GM18868 (cell line): ENCODE data around the gene GALR2.
"Not testable (repeated sequence)": the region's sequence is repeated elsewhere in the genome, so short reads cannot be mapped to it uniquely, and the experiment has no call there.

ENCODE experiments used
- ATAC-seq: cut with Tn5 transposase; IDR thresholded peaks from one replicate; pipeline ENCODE4 v1.9.1; 2021; ENCODE audit warnings: mild to moderate bottlenecking, moderate library complexity; ENCODE audit not compliant: unreplicated experiment

The GALR2 gene

GRCh38 chr17:76049836-76050537, 24.6 kb upstream of the GALR2 start:
- no peak for ATAC-seq

DNA sequence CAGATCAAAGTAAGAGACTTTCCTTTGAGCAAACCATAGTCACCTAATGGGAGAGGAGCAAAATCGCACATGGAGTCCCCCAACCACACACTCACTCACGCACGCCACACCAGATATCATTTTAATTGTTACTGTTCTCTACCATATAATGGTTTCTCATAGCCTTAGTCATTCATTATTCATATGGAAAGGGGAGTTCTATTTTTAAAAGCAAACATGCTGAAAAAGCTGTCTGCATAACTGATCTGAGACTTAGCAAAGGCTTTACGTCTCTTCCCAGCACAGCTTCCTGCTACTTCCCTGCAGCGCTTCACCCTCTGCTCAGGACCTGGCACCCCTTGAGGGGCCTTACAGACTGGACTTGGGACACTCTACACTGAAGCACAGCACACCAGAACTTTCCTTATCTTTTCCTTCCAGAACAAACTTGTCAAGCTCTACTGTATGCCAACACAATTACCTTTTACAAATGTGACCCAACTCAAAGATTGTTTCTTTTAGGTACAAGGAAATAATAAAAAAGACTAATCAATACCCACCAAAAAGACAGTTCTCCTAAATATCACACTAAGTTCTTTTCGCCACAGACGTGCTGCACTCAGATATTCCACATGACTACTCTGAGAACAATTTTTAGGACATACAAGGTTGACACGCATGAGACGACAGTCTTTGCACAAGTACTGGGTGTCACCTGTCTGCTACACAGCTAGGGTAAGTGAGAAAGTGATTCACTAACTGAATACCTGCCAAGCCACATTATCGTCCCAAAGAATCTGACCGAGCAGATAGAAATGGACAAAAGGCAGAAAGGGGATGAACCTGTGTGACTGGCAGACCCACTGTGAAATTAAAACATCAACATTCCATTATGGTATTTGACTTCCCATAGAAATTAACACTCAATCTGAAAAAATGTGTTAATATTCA, 23.8 kb upstream of the GALR2 start:
- no peak for ATAC-seq

GRCh38 chr17:76051561-76051960, 23.0 kb upstream of the GALR2 start:
- ATAC-seq: no peak

DNA sequence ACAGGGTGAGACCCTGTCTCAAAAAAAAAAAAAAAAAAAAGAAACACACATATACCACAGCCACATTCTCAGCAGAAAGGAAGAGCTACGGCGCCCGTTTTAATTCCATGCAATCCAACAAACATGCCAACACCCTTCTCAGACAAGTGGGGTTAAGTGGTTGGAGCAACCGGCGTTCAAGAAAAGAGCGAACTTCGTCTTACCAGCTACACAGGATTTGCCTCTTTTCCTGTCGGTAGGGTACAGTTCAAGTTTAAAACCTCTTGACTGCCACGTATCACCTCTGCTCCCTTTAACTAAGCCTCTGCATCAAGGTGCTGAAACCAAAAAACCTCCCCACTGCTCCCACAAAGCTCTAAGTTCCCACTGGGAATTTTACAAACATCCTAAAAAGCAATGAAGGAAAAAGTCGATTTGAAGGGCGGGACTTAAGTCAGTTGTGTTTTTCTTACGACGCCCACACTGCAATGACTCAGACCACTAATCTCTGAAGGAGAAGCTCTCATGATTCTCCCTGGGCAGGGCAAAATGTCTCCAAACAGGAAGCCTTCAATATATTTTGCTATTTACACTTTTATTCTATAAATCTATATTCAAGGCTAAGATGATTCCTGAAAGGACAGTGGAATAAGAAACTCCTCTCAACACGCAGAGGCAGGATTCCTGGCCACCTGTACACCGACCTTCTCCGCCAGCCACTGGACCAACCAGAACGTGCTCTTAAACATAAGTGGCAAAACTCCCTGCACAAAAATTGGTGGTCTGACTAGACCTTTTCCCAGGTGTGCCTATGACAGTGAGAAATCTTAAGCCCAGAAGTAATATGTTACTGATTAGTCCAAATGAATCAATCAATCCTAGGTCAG, 21.1 kb upstream of the GALR2 start:
- no peak for ATAC-seq

DNA sequence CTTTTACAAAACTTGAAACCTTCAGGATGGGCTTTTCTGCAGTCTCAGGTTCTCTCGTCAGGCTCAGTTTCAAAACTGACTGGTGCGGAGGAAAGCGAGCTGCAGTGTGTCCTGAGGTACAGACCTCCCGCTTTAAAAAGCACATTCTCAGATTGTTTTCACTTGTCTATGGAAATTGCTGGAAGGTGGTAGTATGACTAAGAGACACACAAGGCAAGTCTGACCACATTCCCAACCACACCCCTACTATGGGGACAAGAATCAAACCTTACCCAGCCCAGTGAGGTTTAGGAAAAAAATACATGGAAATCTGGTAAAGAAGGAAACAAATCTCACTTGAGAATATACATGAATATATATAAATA, 20.5 kb upstream of the GALR2 start:
- ATAC-seq: no peak

- no peak for ATAC-seq
Observed at GRCh38 chr17:76056882-76057281, 17.7 kb upstream of the GALR2 start.

DNA sequence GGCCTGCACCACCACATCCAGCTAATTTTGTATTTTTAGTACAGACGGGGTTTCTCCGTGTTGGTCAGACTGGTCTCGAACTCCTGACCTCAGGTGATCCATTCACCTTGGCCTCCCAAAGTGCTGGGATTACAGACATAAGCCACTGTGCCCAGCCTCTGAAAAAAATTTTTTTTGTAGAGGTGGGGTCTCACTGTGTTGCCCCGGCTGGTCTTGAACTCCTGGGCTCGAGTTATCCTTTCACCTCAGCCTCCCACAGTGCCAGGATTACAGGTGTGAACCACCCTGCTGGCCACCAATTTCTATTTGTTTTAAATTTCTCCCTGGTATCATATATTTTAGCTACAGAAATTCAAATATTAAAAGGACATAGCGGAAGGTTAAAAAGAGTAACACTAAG, 16.3 kb upstream of the GALR2 start:
- ATAC-seq: not testable (repeated sequence)

DNA sequence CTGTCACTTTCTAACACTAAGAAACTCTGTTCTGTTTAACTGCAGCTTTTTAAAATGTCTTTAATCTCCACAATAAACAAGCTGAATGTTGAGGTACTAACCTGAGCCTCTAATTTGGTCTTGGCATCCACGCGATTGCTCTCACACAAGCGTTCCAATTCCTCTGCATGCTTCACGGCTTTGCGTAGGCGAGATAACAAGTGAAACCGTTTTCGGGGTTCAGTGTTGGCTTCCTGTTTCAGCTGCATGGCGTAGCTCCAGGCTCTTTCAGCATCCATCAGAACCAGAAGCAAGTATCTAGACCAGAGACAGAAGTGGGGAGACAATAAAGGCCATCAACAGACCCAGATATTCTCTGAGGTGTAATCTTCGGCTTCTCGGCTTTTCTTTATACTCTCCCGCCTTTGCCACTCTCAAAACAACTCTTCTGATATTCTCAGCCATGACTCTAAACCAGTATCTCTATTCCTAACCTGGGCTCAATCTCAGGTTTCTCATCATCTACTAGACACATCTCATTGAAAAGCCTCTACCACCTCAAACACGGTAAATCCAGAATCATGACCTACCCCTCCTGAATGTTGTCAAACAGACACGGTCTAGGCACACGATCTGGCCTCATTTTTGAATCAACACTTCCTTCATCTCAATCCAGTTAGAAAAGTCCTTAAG, 10.6 kb upstream of the GALR2 start:
- ATAC-seq: no peak

DNA sequence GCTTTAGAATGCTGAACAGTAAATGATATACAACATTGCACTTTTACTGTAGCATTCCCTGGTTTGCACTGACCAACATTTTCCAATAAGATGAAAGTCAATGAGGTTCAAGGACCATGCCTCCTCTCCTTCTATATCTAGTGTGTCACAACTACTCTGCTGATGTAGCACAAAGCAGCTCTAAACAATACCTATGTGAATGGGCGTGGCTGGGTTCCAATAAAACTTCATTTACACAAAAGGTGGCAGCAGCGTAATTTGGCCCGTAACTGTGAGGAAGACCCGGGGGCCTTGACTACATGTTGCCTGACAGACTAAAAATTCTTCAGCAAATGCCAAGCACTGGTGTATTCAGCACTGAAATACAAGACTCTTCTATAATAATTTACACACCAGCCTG, 8.8 kb upstream of the GALR2 start:
- no peak for ATAC-seq

GRCh38 chr17:76071531-76072147, 2.9 kb upstream of the GALR2 start:
- ATAC-seq: no peak

- peak; percentile 91 for ATAC-seq
Observed at GRCh38 chr17:76072148-76072858, 2.3 kb upstream of the GALR2 start, which contains the start of gene SRP68. Gene SRP68, minus strand, starts transcription at chr17:76072517. Its CDS starts 26 bp downstream, at chr17:76072491.

GRCh38 chr17:76075364-76076145, 974 bp downstream of the GALR2 start:
- ATAC-seq: no peak

- ATAC-seq: no peak
Observed at GRCh38 chr17:76076146-76076764, 1.7 kb downstream of the GALR2 start.

DNA sequence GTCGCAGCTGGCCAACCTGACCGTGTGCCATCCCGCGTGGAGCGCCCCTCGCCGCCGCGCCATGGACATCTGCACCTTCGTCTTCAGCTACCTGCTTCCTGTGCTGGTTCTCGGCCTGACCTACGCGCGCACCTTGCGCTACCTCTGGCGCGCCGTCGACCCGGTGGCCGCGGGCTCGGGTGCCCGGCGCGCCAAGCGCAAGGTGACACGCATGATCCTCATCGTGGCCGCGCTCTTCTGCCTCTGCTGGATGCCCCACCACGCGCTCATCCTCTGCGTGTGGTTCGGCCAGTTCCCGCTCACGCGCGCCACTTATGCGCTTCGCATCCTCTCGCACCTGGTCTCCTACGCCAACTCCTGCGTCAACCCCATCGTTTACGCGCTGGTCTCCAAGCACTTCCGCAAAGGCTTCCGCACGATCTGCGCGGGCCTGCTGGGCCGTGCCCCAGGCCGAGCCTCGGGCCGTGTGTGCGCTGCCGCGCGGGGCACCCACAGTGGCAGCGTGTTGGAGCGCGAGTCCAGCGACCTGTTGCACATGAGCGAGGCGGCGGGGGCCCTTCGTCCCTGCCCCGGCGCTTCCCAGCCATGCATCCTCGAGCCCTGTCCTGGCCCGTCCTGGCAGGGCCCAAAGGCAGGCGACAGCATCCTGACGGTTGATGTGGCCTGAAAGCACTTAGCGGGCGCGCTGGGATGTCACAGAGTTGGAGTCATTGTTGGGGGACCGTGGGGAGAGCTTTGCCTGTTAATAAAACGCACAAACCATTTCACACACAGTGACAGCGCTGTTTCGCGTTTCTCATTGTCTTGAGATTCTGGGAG, 2.4 kb downstream of the GALR2 start:
- no peak for ATAC-seq

DNA sequence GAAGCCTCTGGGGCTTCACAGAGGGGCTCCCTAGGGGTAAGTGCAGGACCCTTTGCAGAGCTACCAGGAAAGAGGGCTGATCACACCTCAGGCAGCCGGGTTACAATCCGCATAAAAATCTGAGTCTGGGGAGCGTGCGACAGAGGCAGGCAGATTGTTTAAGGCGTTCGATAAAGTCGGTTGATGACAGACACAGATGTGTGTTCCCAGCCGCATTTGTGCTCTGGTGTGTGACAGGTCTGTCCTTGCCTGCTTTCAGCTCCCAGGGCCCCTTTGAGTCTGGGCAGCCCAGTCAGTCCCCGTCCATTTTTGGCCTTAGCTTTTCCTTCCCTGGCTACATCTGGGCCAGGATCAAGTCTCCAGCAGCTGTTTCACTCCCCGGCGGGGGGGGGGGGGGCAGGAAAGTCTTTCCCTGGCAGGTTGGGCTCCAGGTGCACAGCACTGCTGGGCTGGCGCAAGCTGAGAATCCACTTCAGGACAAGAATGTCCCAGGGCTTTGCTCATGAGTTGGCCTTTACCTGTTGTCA, 3.1 kb downstream of the GALR2 start:
- no peak for ATAC-seq

GRCh38 chr17:76078370-76078769, 3.8 kb downstream of the GALR2 start:
- not testable (repeated sequence) for ATAC-seq

DNA sequence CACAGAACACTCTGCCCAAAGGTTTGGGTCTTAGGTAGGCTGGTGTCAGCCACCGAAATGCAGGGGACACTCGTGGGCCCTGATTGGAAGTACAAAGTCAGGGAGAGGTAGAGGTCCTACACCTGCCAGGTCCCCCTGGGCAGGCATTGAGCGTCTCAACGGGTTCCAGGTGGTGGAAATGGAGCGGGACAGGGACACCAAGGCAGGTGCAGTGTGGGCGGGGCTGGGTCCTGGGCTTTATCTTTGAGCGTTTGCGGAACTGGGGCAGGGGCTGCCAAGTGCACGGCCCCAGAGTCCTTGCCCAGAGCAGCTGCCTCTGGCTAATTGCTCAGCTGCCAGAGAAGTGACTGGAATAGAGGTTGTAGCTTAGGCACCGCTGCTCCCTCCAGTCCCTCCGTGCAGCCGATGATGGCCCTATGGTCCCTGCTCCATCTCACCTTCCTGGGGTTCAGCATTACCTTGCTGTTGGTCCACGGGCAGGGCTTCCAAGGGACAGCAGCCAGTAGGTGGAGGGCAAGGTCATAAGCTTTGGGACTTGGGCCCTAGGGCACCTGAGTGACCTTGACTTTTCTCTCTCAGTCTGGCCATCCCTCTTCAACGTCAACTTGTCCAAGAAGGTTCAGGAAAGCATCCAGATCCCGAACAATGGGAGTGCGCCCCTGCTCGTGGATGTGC, 4.4 kb downstream of the GALR2 start, which contains the start of gene ZACN:
TSS of gene ZACN (plus strand) at position 323 of the 675 bp plus-strand sequence. CDS start at position 406, 83 bp downstream.
- no peak for ATAC-seq
